HEK293 (cell line): ENCODE data around the gene NECTIN4.

Experiments
- CTCF ChIA-PET: fragments of 350-600 bp; formaldehyde crosslinking; extraction: SDS; loops from one replicate; lab custom pipeline; 2021; ENCODE audit warnings: antibody characterized with exemption; lab: Yijun Ruan, JAX
- POLR2A ChIA-PET: fragments of 300-600 bp; formaldehyde crosslinking; extraction: SDS; loops from one replicate; lab custom pipeline; 2020; ENCODE audit warnings: antibody characterized with exemption, inconsistent platforms; lab: Yijun Ruan, JAX
- H3K27ac ChIP-seq: fragments of 200-500 bp; sonication (Bioruptor generic); 2 replicates; pipeline ENCODE4 v1.5.1; 2014; ENCODE audit warnings: low read depth, low read length, control low read depth, inconsistent platforms; ENCODE audit errors: extremely low read depth
- H3K36me3 ChIP-seq, 2 experiments: fragments of 200-500 bp in 1 of 2; sonication (Bioruptor generic) in 1 of 2; 1 replicate in 1 of 2; 2 replicates in 1 of 2; pipeline ENCODE4 v1.5.1; 2014 to 2017; ENCODE audit warnings: inconsistent platforms in 2 of 2, low read length in 2 of 2; ENCODE audit not compliant: control insufficient read depth in 2 of 2, insufficient read depth in 1 of 2
- H3K4me1 ChIP-seq: fragments of 200-500 bp; sonication (Bioruptor generic); 2 replicates; pipeline ENCODE4 v1.5.1; 2014; ENCODE audit warnings: mild to moderate bottlenecking, low read length, inconsistent platforms; ENCODE audit not compliant: control insufficient read depth, insufficient read depth
- H3K4me3 ChIP-seq: 2 replicates; pipeline ENCODE4 v1.5.1; 2011; ENCODE audit warnings: low read depth, mild to moderate bottlenecking, control low read depth, low read length, moderate library complexity
- H3K9me3 ChIP-seq: fragments of 200-500 bp; sonication (Bioruptor generic); 2 replicates; pipeline ENCODE4 v1.5.1; 2014; ENCODE audit warnings: low read depth, low read length, inconsistent platforms; ENCODE audit not compliant: control insufficient read depth, insufficient read depth
- EGR2 ChIP-seq: fragments of 450-650 bp; formaldehyde crosslinking; IDR thresholded peaks from 2 replicates; pipeline ENCODE4 v1.5.1; 2016; ENCODE audit warnings: low read depth, missing biosample characterization, missing genetic modification characterization
- GLIS1 ChIP-seq: fragments of 450-650 bp; formaldehyde crosslinking; IDR thresholded peaks from 2 replicates; pipeline ENCODE4 v1.5.1; 2016; ENCODE audit warnings: missing biosample characterization, missing genetic modification characterization
- GLIS2 ChIP-seq: fragments of 450-650 bp; formaldehyde crosslinking; IDR thresholded peaks from 2 replicates; pipeline ENCODE4 v1.5.1; 2016; ENCODE audit warnings: missing biosample characterization, missing genetic modification characterization
- SETDB1 ChIP-seq: IDR thresholded peaks from one replicate; pipeline ENCODE4 v1.6.1; 2017; ENCODE audit warnings: mild to moderate bottlenecking, low read length, moderate library complexity, mixed read lengths; ENCODE audit not compliant: insufficient read length
- YY2 ChIP-seq: fragments of 450-650 bp; formaldehyde crosslinking; IDR thresholded peaks from 2 replicates; pipeline ENCODE4 v1.5.1; 2016; ENCODE audit warnings: missing biosample characterization, missing genetic modification characterization
- ZFHX2 ChIP-seq: fragments of 450-650 bp; formaldehyde crosslinking; conservative IDR thresholded peaks from 2 replicates; pipeline ENCODE4 v1.5.1; 2016; ENCODE audit warnings: missing biosample characterization, missing genetic modification characterization
- ZNF112 ChIP-seq: fragments of 450-650 bp; formaldehyde crosslinking; IDR thresholded peaks from 2 replicates; pipeline ENCODE4 v1.5.0; 2017; ENCODE audit warnings: missing biosample characterization, missing genetic modification characterization
- ZNF138 ChIP-seq: fragments of 450-650 bp; formaldehyde crosslinking; IDR thresholded peaks from 2 replicates; pipeline ENCODE4 v1.5.1; 2016; ENCODE audit warnings: missing biosample characterization, missing genetic modification characterization, borderline replicate concordance
- ZNF19 ChIP-seq: fragments of 450-650 bp; formaldehyde crosslinking; IDR thresholded peaks from 2 replicates; pipeline ENCODE4; 2016; ENCODE audit warnings: missing biosample characterization, missing genetic modification characterization, low read depth
- ZNF248 ChIP-seq: fragments of 450-650 bp; formaldehyde crosslinking; IDR thresholded peaks from 2 replicates; pipeline ENCODE4 v1.5.1; 2017; ENCODE audit warnings: missing biosample characterization, missing genetic modification characterization
- ZNF366 ChIP-seq: fragments of 450-650 bp; formaldehyde crosslinking; conservative IDR thresholded peaks from 2 replicates; pipeline ENCODE4 v1.5.1; 2016; ENCODE audit warnings: missing biosample characterization, missing genetic modification characterization
- ZNF394 ChIP-seq: fragments of 450-650 bp; formaldehyde crosslinking; IDR thresholded peaks from 2 replicates; pipeline ENCODE4 v1.5.1; 2016; ENCODE audit warnings: missing biosample characterization, missing genetic modification characterization, mild to moderate bottlenecking, moderate library complexity, borderline replicate concordance
- ZNF530 ChIP-seq: fragments of 450-650 bp; formaldehyde crosslinking; IDR thresholded peaks from 2 replicates; pipeline ENCODE4 v1.5.1; 2016; ENCODE audit warnings: low read depth, missing biosample characterization, missing genetic modification characterization
- ZNF571 ChIP-seq: fragments of 450-650 bp; formaldehyde crosslinking; IDR thresholded peaks from 2 replicates; pipeline ENCODE4 v1.5.0; 2017; ENCODE audit warnings: missing biosample characterization, missing genetic modification characterization
- ZNF585B ChIP-seq: fragments of 450-650 bp; formaldehyde crosslinking; IDR thresholded peaks from 2 replicates; pipeline ENCODE4 v1.5.1; 2016; ENCODE audit warnings: missing biosample characterization, missing genetic modification characterization
- ZNF664 ChIP-seq: fragments of 450-650 bp; formaldehyde crosslinking; IDR thresholded peaks from 2 replicates; pipeline ENCODE4 v1.5.1; 2016; ENCODE audit warnings: missing biosample characterization, missing genetic modification characterization
- ZNF776 ChIP-seq: fragments of 450-650 bp; formaldehyde crosslinking; IDR thresholded peaks from 2 replicates; pipeline ENCODE4 v1.5.0; 2017; ENCODE audit warnings: missing biosample characterization, missing genetic modification characterization, borderline replicate concordance
- TF ChIP-seq, protein P1 (sequence below): fragments of 450-650 bp; formaldehyde crosslinking; IDR thresholded peaks from 2 replicates; pipeline ENCODE4 v1.5.1; 2016; ENCODE audit warnings: missing biosample characterization, missing genetic modification characterization
- TF ChIP-seq, protein P2 (sequence below): fragments of 450-650 bp; formaldehyde crosslinking; IDR thresholded peaks from 2 replicates; pipeline ENCODE4 v1.5.1; 2017; ENCODE audit warnings: missing biosample characterization, missing genetic modification characterization

The NECTIN4 gene

DNA sequence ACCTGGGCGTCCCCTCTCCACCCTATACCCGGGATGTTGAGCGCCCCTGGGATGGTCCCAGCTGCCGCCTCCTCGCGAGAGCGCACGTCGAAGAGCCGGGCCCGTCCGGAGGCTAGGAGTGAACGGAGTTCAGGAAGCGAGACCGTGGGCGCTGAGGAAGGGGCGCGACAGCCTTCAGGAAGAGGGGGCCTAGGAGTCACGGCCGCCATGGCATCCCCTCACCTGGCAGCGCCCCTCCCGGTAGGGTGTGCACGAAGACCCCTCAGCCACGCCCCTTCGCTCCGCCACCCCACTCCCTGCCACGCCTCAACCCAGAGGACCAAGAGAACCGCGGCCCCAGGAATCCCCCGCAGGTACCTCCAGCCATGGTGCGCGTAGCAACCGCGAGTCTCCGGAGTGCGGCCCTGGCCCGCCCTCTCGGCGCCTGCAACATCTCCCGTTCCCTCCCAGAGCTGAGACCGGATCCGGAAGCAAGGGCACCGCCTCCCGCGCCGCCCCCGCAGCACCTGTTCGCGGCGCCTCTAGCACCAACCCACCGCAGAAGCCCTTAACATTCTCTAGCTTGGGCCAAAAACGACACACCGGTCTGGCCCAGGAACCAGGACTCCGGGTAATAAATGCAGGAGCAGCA lies 50.7 kb downstream of the NECTIN4 start, which contains the start of gene TSTD1 (continued):
- TF ChIP-seq, protein P1, sequence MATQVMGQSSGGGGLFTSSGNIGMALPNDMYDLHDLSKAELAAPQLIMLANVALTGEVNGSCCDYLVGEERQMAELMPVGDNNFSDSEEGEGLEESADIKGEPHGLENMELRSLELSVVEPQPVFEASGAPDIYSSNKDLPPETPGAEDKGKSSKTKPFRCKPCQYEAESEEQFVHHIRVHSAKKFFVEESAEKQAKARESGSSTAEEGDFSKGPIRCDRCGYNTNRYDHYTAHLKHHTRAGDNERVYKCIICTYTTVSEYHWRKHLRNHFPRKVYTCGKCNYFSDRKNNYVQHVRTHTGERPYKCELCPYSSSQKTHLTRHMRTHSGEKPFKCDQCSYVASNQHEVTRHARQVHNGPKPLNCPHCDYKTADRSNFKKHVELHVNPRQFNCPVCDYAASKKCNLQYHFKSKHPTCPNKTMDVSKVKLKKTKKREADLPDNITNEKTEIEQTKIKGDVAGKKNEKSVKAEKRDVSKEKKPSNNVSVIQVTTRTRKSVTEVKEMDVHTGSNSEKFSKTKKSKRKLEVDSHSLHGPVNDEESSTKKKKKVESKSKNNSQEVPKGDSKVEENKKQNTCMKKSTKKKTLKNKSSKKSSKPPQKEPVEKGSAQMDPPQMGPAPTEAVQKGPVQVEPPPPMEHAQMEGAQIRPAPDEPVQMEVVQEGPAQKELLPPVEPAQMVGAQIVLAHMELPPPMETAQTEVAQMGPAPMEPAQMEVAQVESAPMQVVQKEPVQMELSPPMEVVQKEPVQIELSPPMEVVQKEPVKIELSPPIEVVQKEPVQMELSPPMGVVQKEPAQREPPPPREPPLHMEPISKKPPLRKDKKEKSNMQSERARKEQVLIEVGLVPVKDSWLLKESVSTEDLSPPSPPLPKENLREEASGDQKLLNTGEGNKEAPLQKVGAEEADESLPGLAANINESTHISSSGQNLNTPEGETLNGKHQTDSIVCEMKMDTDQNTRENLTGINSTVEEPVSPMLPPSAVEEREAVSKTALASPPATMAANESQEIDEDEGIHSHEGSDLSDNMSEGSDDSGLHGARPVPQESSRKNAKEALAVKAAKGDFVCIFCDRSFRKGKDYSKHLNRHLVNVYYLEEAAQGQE (tag by site-specific recombination): no peak
- no peak for TF ChIP-seq ZNF138 (tag by site-specific recombination)
- peak; percentile 74; the same call in 1 of the 2 replicates for TF ChIP-seq GLIS2 (tag by site-specific recombination)
- TF ChIP-seq GLIS1 (tag by site-specific recombination): peak; percentile 64

DNA sequence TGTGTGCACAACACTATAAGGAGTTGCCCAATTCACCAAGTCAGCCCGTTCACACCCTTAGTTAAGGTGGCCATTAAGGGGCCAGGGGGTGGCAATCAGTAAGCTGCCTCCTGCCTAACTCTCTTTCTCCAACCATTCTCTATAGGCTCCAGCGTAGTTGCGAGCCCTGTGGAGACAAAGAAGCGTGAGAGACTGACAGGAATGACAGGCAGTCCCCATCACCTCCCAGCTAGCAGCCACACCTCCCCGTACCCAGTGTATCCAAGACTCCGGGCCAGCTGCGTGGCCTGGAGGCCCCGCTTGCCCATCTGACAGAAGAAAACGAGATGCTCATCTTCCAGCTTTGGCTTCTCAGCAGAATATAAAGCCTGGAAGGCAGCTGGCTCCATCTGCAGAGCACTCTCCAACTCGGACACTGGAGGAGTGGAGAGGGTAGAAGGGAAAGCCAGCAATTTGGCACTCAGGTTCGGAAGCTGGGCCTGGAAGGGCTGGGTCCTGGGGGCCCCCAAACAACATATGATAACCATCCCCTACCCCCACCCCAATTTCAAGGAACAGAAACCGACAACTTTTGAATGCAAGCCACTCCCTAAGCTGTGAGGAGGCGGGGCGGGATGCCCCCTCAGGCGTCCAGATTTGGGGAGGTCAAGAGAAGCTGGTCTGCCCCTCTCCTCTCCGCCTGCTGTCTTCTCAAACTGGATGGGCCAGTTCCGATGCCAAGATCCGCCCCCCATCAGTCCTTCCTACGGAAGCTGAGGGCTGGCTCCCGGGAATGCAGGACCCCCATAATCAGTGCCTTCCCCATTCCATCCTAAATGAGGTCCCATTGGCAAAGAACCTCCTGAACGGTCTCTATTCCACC lies 51.5 kb downstream of the NECTIN4 start:
- peaks cover 10% of the 10 kb centered on the region for H3K4me1 ChIP-seq
- CTCF ChIA-PET: no interaction called here

More for the DNA sequence above, 51.5 kb downstream of the NECTIN4 start:
- Histone ChIP-seq H3K36me3 (peaks cover 10 to 47% of the 10 kb centered on the region in 2 experiments), H3K9me3 (no peaks in the 10 kb centered on the region), H3K4me3 (peak overlapping the region; percentile 89), H3K27ac (peak overlapping the region; percentile 70)
- no peak for TF ChIP-seq ZNF366
- TF ChIP-seq ZNF776 (tag by site-specific recombination): no peak
- TF ChIP-seq ZFHX2 (tag by site-specific recombination): no peak
- TF ChIP-seq ZNF664 (tag by site-specific recombination): no peak
- no peak for TF ChIP-seq ZNF248 (tag by site-specific recombination)
- no peak for TF ChIP-seq YY2 (tag by site-specific recombination)
- TF ChIP-seq, protein P1 (tag by site-specific recombination): no peak
- TF ChIP-seq ZNF571: no peak
- TF ChIP-seq ZNF585B (tag by site-specific recombination): no peak
- TF ChIP-seq, protein P2, sequence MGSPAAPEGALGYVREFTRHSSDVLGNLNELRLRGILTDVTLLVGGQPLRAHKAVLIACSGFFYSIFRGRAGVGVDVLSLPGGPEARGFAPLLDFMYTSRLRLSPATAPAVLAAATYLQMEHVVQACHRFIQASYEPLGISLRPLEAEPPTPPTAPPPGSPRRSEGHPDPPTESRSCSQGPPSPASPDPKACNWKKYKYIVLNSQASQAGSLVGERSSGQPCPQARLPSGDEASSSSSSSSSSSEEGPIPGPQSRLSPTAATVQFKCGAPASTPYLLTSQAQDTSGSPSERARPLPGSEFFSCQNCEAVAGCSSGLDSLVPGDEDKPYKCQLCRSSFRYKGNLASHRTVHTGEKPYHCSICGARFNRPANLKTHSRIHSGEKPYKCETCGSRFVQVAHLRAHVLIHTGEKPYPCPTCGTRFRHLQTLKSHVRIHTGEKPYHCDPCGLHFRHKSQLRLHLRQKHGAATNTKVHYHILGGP (tag by site-specific recombination): no peak
- no peak for TF ChIP-seq SETDB1
- TF ChIP-seq EGR2: no peak
- TF ChIP-seq ZNF19 (tag by site-specific recombination): no peak
- TF ChIP-seq ZNF112 (tag by site-specific recombination): no peak
- no peak for TF ChIP-seq ZNF394 (tag by site-specific recombination)
- TF ChIP-seq ZNF530 (tag by site-specific recombination): no peak
- POLR2A ChIA-PET: interaction anchor here (1.0 to 3.4 kb wide), 4 partner anchors 17 to 48 kb away, joined by 3 to 26 read pairs (median 3); partner anchors contain the start of gene F11R
